ENCODE results near the gene SGCE. TPM values are rescaled to one million over a fixed set of nuclear protein-coding genes. Genes with fewer than 3 reads are reported as not detected.

SGCE gene
- total RNA-seq, 2 experiments from 2014 or later = 0.97 to 1.9 TPM

DNA sequence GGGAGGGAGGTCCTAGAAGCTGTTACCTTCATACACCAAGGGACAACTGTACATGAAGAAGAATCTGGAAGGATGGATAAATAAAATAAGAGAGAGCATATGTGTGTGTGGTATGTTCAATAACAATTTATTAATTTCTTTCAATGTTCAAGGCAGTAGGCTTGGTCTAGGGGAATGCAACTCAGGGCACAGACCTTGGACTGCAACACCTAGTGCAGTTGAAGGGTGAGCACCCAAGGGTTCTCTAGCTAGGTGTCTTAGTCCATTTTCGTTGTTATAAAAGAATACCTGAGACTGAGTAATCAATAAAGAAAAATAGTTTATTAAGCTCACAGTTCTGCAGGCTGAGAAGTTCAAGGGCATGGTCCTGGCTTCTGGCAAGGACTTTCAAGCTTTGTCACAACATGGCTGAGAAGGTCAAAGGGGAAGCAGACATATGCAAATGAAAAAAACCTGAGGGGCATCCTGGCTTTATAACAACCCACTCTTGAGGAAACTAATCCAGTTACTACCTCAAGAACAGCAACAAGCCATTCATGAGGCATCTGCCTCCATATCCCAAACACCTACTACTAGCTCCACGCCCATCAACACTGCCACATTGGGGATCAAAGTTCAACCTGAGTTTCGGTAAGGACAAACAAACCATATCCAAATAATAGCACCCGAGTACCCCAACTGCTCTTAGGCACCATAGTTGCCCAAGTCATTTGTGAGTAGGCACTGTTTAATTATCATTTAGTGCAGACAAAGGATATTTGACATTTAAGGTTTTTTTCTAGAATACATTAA lies 15.7 kb upstream of the SGCE start:
- DNase-seq (no peak), ATAC-seq (ENCODE audit: low read depth) (no peak)
- no peak overlapping the region for H3K4me3 Mint-ChIP-seq
- peaks cover 2% of the 10 kb centered on the region for H3K4me1 Mint-ChIP-seq
- no peaks in the 10 kb centered on the region for H3K9me3 Mint-ChIP-seq
- no peak overlapping the region for H3K27ac Mint-ChIP-seq
- peaks cover 7% of the 10 kb centered on the region for H3K27me3 Mint-ChIP-seq
- H3K36me3 Mint-ChIP-seq = no peaks in the 10 kb centered on the region
- POLR2A ChIA-PET = no interaction called here

DNA sequence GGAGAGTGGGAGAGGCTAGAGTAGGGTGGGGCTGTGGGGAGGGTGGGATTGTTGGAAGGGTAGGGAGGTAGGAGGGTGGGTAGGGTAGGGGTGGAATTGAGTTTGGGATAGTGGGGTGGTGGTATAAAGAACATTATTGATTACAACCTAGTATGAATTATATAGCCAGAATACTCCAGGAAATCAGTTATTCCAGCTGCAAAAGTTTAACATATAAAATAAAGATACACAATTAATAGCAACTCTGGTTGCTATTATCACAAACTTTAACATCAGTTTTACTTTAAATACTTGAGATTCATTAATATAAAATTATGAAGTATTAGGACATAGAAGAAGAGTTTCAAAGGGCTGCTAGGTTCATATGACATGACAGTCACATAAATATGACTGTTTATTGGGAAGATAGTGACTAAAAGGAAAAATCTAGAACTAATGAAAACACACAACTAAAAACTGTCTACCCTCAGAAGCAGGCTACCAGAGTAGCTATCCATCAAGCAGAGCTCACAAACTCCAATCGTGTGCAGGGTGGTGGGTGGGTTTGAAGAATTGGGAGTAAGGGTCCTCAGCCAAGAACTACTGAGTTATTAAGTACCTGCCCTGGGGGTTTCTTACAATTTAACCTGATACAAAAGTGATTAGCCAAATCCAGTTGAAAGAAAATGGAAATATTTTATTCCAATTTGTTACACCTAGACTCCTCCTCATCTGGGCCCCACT lies 14.0 kb upstream of the SGCE start:
- DNase-seq (no peak), ATAC-seq (ENCODE audit: low read depth) (no peak)
- no peaks in the 10 kb centered on the region for H3K9me3 Mint-ChIP-seq
- POLR2A ChIA-PET = no interaction called here
- H3K27ac Mint-ChIP-seq = no peak overlapping the region
- peaks cover 2% of the 10 kb centered on the region for H3K4me1 Mint-ChIP-seq
- H3K36me3 Mint-ChIP-seq = no peaks in the 10 kb centered on the region
- peaks cover 7% of the 10 kb centered on the region for H3K27me3 Mint-ChIP-seq
- no peak overlapping the region for H3K4me3 Mint-ChIP-seq

DNA sequence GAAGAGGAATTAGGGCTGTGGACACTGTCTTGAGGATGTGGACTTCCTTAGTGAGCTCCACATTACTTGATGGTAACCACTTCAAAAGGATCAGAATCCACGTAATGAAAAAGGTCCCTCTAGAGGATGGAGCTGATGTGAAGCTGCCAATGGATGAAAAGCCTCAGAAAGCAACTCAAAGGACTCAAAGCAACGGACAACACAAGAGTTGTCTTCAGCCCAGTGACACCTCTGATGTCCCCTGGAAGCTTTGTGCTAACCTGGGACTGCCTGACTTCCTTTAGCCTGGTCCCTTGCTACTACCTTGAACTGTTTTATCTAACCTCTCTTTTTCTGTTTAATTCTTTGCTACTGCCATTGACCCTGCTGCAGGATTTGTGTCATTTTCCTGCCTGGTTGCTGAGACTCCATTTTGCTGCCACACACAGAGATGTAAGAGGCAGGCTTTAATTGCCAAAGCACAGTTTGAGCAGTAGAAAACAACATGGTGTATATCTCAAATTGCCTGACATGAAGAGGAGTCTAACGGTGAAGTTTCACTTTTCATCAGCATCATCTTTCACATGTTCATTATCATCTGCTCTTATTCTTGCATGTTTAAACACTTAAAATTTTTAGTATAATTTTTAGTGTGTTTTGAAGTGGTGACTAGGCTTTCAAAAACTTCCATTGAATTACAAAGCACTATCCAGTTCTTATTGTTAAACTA lies 11.1 kb upstream of the SGCE start:
- POLR2A ChIA-PET = no interaction called here
- H3K27me3 Mint-ChIP-seq = peaks cover 7% of the 10 kb centered on the region
- H3K4me3 Mint-ChIP-seq = no peak overlapping the region
- no peak for ATAC-seq (ENCODE audit: low read depth)
- DNase-seq = no peak
- peaks cover 2% of the 10 kb centered on the region for H3K4me1 Mint-ChIP-seq
- H3K27ac Mint-ChIP-seq = no peak overlapping the region
- H3K36me3 Mint-ChIP-seq = no peaks in the 10 kb centered on the region
- H3K9me3 Mint-ChIP-seq = no peaks in the 10 kb centered on the region

DNA sequence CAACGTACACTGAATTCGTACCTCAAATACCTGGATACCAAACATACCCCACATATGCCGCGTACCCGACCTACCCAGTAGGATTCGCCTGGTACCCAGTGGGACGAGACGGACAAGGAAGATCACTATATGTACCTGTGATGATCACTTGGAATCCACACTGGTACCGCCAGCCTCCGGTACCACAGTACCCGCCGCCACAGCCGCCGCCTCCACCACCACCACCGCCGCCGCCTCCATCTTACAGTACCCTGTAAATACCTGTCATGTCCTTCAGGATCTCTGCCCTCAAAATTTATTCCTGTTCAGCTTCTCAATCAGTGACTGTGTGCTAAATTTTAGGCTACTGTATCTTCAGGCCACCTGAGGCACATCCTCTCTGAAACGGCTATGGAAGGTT lies 9.5 kb upstream of the SGCE start:
- H3K4me3 Mint-ChIP-seq = no peak overlapping the region
- ATAC-seq (ENCODE audit: low read depth) = no peak
- no peaks in the 10 kb centered on the region for H3K36me3 Mint-ChIP-seq
- H3K27me3 Mint-ChIP-seq = peaks cover 2% of the 10 kb centered on the region
- no peak overlapping the region for H3K27ac Mint-ChIP-seq
- H3K4me1 Mint-ChIP-seq = peaks cover 2% of the 10 kb centered on the region
- no peaks in the 10 kb centered on the region for H3K9me3 Mint-ChIP-seq
- POLR2A ChIA-PET = no interaction called here
- DNase-seq = no peak

DNA sequence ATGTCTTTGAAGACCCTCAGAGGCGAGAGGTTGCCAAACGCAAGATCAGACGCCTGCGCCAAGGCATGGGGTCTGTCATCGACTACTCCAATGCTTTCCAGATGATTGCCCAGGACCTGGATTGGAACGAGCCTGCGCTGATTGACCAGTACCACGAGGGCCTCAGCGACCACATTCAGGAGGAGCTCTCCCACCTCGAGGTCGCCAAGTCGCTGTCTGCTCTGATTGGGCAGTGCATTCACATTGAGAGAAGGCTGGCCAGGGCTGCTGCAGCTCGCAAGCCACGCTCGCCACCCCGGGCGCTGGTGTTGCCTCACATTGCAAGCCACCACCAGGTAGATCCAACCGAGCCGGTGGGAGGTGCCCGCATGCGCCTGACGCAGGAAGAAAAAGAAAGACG lies 8.1 kb upstream of the SGCE start:
- H3K27ac Mint-ChIP-seq = no peak overlapping the region
- no peak for DNase-seq
- H3K4me1 Mint-ChIP-seq = peaks cover 2% of the 10 kb centered on the region
- POLR2A ChIA-PET = no interaction called here
- no peaks in the 10 kb centered on the region for H3K36me3 Mint-ChIP-seq
- peaks cover 2% of the 10 kb centered on the region for H3K27me3 Mint-ChIP-seq
- H3K4me3 Mint-ChIP-seq = no peak overlapping the region
- no peaks in the 10 kb centered on the region for H3K9me3 Mint-ChIP-seq
- no peak for ATAC-seq (ENCODE audit: low read depth)

DNA sequence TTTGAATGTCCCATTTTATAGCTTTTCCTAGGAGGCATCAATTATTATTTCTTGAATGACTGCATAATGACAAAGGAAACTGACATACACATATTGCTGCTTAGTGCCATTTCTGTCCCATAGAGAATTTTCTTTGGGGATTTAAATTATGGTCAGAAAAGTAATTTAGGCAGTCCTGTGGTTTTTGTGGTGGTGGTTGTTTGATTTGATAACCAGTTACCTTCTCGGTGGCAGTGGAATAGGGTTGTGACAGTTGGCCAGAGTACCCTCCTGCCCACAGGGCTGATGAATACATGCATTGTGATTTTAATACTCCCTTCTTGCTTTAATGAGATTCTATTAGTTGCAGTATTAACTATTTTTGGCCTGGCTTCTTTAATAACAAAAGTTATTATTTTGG lies 6.6 kb upstream of the SGCE start:
- no peak for DNase-seq
- no peak for ATAC-seq (ENCODE audit: low read depth)
- H3K4me3 Mint-ChIP-seq = no peak overlapping the region
- H3K27ac Mint-ChIP-seq = no peak overlapping the region
- H3K27me3 Mint-ChIP-seq = no peaks in the 10 kb centered on the region
- H3K36me3 Mint-ChIP-seq = no peaks in the 10 kb centered on the region
- POLR2A ChIA-PET = no interaction called here
- H3K4me1 Mint-ChIP-seq = peaks cover 2% of the 10 kb centered on the region
- H3K9me3 Mint-ChIP-seq = no peaks in the 10 kb centered on the region

DNA sequence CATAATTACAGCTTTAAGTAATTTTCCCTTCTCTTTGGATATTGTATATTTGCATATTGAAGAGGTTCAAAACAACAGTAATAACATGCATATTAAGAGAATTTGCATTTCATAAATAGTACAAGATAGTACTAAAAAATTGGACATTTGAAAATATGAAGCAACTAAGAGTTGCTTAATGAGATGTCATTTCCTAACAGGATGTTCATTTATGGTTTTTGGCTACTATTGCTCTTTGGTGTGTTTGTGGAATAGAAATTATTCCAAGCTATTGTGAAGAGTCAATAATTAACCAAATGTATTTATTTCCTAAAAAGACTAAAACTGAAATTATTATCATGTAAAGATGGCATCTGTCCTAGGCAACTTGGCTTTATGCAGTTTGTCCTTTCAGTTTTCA lies 4.1 kb upstream of the SGCE start:
- POLR2A ChIA-PET = no interaction called here
- Mint-ChIP-seq H3K27me3 (peaks cover 12% of the 10 kb centered on the region), H3K4me3 (no peak overlapping the region), H3K36me3 (no peaks in the 10 kb centered on the region), H3K4me1 (peaks cover 8% of the 10 kb centered on the region), H3K27ac (no peak overlapping the region), H3K9me3 (peaks cover 2% of the 10 kb centered on the region)
- DNase-seq (no peak), ATAC-seq (ENCODE audit: low read depth) (no peak)

DNA sequence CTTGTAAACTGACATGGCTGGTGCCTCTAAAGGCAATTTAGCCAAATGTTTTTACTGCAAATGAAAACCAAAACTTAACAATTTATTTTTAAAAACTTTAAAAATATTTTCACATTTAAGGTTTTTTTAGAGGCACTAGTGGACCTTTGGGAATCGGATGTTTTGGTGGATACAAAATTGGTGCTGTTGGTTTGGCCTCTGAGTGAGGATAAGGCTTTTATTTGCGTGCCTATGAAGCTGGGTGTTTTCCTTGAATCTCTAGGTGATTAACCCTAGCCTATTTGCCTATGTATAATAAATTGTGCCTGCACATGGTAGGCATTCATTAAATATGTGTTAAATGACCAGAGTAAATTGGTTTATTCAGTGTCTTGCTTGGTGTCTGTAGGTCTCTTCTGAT lies 2.9 kb upstream of the SGCE start:
- no peak for ATAC-seq (ENCODE audit: low read depth)
- no peaks in the 10 kb centered on the region for H3K36me3 Mint-ChIP-seq
- H3K27me3 Mint-ChIP-seq = peaks cover 23% of the 10 kb centered on the region
- peaks cover 12% of the 10 kb centered on the region for H3K4me1 Mint-ChIP-seq
- H3K27ac Mint-ChIP-seq = no peak overlapping the region
- H3K4me3 Mint-ChIP-seq = no peak overlapping the region
- peaks cover 2% of the 10 kb centered on the region for H3K9me3 Mint-ChIP-seq
- POLR2A ChIA-PET = interaction anchor here (0.6 kb wide), 1 partner anchor 14 kb away, joined by 3 read pairs; no protein-coding TSS in a partner anchor
- no peak for DNase-seq

DNA sequence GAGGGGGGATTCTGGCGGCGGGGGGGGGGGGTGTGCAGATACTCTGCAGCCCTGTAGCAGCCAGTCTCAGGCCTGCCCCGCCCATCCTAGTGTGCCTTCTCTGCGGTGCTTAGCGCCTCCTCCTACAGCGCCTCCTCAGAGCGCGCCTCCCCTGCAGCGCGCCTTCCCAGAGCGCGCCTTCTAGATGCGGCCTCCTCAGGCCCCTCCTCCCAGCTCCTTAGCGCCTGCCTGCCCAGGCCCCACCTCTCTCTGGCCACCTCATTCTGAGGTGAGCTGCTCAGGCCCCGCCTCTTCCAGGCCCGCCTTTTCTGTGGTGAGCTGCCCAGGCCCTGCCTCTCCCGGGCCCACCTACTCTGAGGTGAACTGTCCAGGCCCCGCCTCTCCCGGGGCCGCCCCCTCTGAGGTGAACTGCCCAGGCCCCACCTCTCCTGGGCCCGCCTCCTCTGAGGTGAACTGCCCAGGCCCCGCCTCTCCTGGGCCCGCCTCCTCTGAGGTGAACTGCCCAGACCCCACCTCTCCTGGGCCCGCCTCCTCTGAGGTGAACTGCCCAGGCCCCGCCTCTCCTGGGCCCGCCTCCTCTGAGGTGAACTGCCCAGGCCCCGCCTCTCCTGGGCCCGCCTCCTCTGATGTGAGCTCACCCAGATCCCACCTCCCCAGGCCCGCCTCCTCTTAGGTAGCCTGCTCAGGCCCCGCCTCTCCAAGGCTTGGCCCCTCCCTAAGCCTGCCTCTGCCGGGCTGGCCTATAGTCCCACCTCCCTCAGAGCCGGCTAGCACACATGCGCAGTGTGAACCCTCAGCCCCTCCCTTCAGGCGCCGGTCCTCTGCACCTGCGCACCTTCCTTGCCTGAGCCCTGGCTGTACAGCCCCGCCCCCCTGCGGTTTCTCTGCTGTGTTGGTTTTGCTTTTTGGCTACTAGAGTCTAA lies 2.1 kb upstream of the SGCE start:
- DNase-seq (peak; percentile 90), ATAC-seq (ENCODE audit: low read depth) (peak; percentile 87)
- peak overlapping the region; percentile 89 for H3K4me3 Mint-ChIP-seq
- H3K9me3 Mint-ChIP-seq = peaks cover 2% of the 10 kb centered on the region
- peaks cover 28% of the 10 kb centered on the region for H3K27me3 Mint-ChIP-seq
- peaks cover 12% of the 10 kb centered on the region for H3K4me1 Mint-ChIP-seq
- H3K27ac Mint-ChIP-seq = peak overlapping the region; percentile 82
- POLR2A ChIA-PET = interaction anchor here (0.6 kb wide), 1 partner anchor 14 kb away, joined by 3 read pairs; no protein-coding TSS in a partner anchor
- no peaks in the 10 kb centered on the region for H3K36me3 Mint-ChIP-seq

DNA sequence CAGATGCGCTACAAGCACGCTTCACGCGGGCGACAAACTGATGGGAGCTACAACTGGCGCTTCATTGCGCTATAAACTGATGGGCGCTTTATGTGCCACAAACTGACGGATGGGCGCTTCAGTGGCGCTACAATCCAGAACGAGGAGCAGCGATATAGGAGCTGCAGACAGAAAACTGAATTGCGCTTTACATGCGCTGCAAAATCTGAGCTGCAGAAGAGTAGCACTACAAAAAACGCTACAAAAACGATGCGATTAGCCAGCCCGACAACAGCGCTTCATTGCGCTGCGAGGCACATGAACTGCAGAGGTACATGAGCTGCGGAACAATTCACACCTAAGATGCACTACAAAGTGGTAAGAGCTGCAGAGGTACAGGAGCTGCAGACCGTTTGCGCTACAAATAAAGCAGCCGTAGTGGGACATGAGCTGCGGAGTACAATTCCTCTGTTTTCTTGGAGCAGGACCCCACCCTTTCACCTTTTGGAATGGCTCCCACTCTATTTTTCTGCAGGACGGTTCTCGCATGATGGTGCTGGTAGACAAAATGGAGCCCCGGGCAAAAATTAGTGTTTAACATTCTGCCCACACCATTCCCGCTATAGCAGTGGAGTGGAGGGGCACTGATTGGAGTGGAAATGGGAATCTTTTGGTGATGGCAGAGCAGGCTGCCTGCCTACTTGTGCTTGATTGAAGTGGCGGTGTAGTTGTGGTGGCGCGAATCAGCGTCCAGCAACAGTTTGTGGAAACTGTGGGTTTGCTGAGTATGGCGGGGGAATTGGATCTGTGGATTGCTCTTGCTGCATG lies 1.2 kb upstream of the SGCE start:
- Mint-ChIP-seq H3K27ac (peak overlapping the region; percentile 82), H3K36me3 (no peaks in the 10 kb centered on the region), H3K27me3 (peaks cover 32% of the 10 kb centered on the region), H3K9me3 (peaks cover 2% of the 10 kb centered on the region), H3K4me1 (peaks cover 12% of the 10 kb centered on the region), H3K4me3 (peak overlapping the region; percentile 89)
- peak; percentile 41 for DNase-seq
- POLR2A ChIA-PET = interaction anchor here (1.0 kb wide), 1 partner anchor 147 kb away, joined by 4 read pairs; the partner anchor contains the start of gene CASD1
- ATAC-seq (ENCODE audit: low read depth) = no peak

DNA sequence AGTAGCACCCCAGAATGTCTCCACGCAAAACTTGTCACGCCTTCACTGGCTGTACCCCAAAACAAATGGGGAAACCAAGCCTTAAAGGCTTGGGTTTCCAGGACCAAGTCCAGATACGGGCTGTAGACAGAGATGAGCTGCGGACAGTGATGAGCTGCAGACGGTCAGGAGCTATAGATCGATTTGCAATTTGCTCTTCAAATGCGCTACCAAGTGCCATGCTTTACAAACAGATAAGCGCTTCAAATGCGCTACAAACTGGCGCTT lies 658 bp upstream of the SGCE start:
- Mint-ChIP-seq H3K4me3 (peak overlapping the region; percentile 89), H3K4me1 (peaks cover 12% of the 10 kb centered on the region), H3K9me3 (peaks cover 2% of the 10 kb centered on the region), H3K36me3 (no peaks in the 10 kb centered on the region), H3K27me3 (peaks cover 37% of the 10 kb centered on the region), H3K27ac (no peak overlapping the region)
- DNase-seq (no peak), ATAC-seq (ENCODE audit: low read depth) (no peak)
- POLR2A ChIA-PET = interaction anchor here (1.0 kb wide), 1 partner anchor 147 kb away, joined by 4 read pairs; the partner anchor contains the start of gene CASD1

DNA sequence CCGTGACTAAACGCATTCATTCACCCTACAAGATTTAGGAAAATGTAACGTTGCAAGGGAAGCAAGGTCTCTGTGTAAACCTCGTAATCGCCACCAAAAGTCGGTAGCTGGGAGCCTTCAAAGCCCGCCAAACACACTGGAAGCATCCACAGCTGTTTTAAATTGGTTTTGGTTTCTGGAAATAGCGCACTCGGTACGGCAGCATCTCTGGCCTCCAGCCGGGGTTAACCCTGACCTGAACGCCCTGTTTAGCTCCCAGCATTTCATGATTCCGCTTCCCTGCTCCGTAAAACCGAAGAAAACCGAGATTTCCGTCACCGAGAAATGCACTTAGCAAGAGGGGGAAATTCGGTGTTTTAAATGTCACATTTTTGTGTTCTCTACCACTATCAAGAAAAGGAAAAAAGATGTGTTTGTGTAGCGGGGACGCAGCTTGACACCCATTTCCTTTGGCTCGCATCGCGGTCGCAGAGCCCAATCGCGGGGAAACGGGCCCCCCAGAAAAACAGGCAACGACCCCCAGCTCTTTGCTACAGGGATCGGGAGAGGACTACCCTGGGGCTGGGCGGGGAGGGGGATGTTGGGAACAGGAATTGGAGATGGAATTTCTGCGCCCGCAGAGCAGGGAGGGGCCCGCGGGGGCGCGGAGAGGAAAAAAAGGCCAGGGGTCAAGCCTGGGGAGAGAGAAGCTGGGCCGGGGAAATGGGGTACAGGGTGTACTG lies 646 bp downstream of the SGCE start:
- peaks cover 40% of the 10 kb centered on the region for H3K27me3 Mint-ChIP-seq
- H3K36me3 Mint-ChIP-seq = no peaks in the 10 kb centered on the region
- no peak for ATAC-seq (ENCODE audit: low read depth)
- POLR2A ChIA-PET = no interaction called here
- H3K9me3 Mint-ChIP-seq = peaks cover 2% of the 10 kb centered on the region
- peaks cover 12% of the 10 kb centered on the region for H3K4me1 Mint-ChIP-seq
- peak overlapping the region; percentile 89 for H3K4me3 Mint-ChIP-seq
- no peak overlapping the region for H3K27ac Mint-ChIP-seq
- no peak for DNase-seq
